Subcutaneous adipose tissue (tissue), 4 donors: ENCODE data around the gene ATMIN. TPM values are rescaled to one million over a fixed set of nuclear protein-coding genes. Genes with fewer than 3 reads are reported as not detected.

Experiments
- small RNA-seq: library from RNA; depleted of rRNA; stranded (forward); fragments of <200 nt; gene quantifications from one replicate; pipeline ENCODE3, GENCODE V24; 2016
- total RNA-seq, 4 donors: library from RNA; depleted of rRNA; stranded (reverse); fragments of >200 nt; gene quantifications; one replicate each; pipeline ENCODE4 v1.1.0, GENCODE V29; 2016
- TF ChIP-seq, protein P1 (sequence below): fragments of 450-650 bp; IDR thresholded peaks from one replicate; pipeline ENCODE4 v1.5.1; 2016; ENCODE audit warnings: low read depth, mild to moderate bottlenecking, control low read depth, antibody characterized with exemption, moderate library complexity

The ATMIN gene
- total RNA-seq, 4 donors from 2014 or later = 26.9 to 55.8 (median 36.4) TPM

DNA sequence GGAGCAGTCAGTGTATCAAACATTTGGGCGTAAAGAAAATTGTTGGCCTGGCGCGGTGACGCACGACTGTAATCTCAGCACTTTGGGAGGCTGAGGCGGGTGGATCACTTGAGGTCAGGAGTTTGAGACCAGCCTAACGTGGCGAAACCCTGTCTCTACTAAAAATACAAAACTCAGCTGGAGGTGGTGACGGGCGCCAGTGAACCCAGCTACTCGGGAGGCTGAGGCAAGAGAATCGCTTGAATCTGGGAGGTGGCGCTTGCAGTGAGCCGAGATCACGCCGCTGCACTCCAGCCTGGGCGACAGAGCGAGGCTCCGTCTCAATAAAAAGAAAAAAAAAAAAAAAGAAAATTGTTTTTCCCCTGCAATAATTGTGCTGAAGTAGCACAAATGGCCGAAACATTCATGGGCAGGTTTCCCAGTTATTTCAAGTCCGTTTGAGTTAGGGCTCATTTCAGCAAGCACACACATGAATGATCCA is 59.2 kb downstream of the ATMIN start:
- TF ChIP-seq, protein P1, sequence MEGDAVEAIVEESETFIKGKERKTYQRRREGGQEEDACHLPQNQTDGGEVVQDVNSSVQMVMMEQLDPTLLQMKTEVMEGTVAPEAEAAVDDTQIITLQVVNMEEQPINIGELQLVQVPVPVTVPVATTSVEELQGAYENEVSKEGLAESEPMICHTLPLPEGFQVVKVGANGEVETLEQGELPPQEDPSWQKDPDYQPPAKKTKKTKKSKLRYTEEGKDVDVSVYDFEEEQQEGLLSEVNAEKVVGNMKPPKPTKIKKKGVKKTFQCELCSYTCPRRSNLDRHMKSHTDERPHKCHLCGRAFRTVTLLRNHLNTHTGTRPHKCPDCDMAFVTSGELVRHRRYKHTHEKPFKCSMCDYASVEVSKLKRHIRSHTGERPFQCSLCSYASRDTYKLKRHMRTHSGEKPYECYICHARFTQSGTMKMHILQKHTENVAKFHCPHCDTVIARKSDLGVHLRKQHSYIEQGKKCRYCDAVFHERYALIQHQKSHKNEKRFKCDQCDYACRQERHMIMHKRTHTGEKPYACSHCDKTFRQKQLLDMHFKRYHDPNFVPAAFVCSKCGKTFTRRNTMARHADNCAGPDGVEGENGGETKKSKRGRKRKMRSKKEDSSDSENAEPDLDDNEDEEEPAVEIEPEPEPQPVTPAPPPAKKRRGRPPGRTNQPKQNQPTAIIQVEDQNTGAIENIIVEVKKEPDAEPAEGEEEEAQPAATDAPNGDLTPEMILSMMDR = no peak

DNA sequence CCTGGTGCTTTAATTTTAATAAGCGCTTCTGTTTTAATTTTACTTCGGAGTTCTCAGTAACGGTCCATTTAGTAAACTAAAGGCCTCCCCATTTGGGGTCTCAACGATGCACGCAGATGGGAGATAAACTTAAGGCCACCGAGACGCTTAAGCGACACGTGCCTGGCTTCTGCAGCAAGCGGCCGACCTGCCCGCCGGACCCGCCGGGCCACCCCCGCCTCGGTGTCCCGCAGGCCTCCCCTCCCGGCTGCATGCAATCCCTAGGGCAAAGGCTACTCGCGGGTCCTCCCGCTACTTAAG is 60.0 kb downstream of the ATMIN start:
- TF ChIP-seq, protein P1 = no peak

DNA sequence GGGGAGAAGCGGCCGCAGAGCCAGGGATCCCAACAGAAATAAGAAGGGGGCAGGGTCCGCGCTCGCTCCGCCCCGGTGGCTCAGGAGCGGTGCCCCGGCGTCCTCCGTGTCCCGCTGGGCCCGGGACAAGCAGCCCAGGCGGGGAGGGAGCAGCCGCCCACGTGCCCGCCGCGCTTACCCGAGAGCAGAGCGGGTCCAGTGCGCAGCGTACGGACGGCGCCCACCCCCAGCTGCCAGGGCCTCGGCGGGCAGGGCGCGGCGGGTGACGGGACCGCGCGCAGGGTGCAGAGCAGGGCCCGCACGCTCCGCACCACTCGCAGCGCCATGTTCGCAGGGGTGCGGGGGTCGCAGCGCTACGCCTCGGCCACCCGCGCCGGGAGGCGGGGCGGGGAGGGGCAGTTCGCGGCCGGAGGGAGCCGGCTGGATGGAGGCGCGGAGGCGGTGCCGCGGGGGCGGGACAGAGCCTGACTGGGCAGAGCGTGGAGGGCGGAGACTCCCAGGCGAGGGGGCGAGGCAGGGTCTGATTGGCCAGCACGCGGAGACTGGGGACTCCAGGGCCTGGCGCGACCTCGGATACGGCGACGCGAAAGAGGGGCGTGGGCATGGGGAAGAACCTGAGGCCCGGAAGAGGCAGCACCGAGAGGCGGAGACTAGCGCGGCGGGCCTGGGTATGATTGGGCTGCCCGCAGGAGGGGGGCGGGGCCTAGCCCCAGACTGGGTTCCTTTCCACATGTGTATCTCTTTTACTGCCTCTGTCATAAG is 60.5 kb downstream of the ATMIN start, which contains the start of gene GCSH:
Gene GCSH (minus strand): TSS at position 443 of the 762 bp plus-strand sequence. CDS start 117 bp downstream, at position 326.
- TF ChIP-seq, protein P1 = no peak

DNA sequence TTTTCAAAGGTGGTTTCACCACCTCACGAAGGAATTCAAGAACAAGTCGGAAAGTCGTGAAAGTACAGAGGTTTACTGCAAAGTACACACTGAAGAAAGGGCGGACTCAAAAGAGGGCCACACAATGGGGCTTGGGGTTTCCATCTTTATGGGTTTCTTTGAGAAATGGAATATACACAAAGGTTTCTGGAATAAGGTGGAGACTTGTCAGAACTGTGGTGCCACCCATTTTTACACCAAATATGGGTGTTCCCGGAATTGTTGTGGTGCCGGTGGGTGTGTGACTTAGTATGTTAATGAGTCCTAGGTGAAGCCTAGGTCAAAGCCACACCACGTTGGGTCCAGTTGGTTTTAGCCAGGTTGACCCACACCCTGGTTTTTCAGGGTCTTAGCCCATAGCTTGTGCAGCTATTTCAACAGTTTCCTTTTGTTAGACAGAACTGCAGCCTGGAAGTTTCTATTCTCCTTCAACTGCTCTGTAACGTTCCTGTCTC is 61.1 kb downstream of the ATMIN start:
- TF ChIP-seq, protein P1 = no peak

Small RNA genes within 50 kb of the gene (small RNA-seq; reads per million reads assigned to genes)
- gene AC092718.3 = not detected

Other genes with a start within 250 kb of the ATMIN start
- 10 to 100 TPM in 2 of 4 donors, 1 to 10 TPM in 2; 5.9 to 13.5 (median 9.2) TPM for gene CDYL2, start 231.2 kb upstream of the ATMIN start, total RNA-seq
- gene CMC2, start 29.0 kb upstream of the ATMIN start, total RNA-seq = 10 to 100 TPM; 26.2 to 46.9 (median 36.3) TPM
- gene CENPN, start 28.6 kb upstream of the ATMIN start, total RNA-seq = 1 to 10 TPM; 4.9 to 9.1 (median 6.7) TPM
- 1 to 10 TPM in 1 of 4 donors, under 1 TPM in 1, not detected in 2; 0.82 to 1.3 TPM for gene C16orf46, start 41.4 kb downstream of the ATMIN start, total RNA-seq
- gene GCSH, start 60.6 kb downstream of the ATMIN start, total RNA-seq = 10 to 100 TPM; 22.8 to 57.1 (median 41.5) TPM
- gene BCO1, start 202.8 kb downstream of the ATMIN start, total RNA-seq = not detected